H9 (cell line): ENCODE results near the gene PNPO. TPM values are rescaled to one million over a fixed set of nuclear protein-coding genes. Genes with fewer than 3 reads are reported as not detected.

Source experiments
- DNase-seq: peaks from one replicate; pipeline ENCODE4 v3.0.0-alpha.2; 2017
- H2AFZ ChIP-seq: one replicate; pipeline ENCODE4 v1.6.1; 2013; ENCODE audit warnings: mild to moderate bottlenecking, low read length, control low read depth, moderate library complexity
- H2AK5ac ChIP-seq: 2 replicates; pipeline ENCODE4 v1.6.1; 2013; ENCODE audit warnings: low read length, control low read depth, mixed read lengths; ENCODE audit not compliant: insufficient read length
- H2BK120ac ChIP-seq: one replicate; pipeline ENCODE4 v1.6.1; 2013; ENCODE audit warnings: low read depth, mild to moderate bottlenecking, low read length, control low read depth, inconsistent platforms; ENCODE audit not compliant: poor library complexity, severe bottlenecking
- H2BK12ac ChIP-seq: 2 replicates; pipeline ENCODE4 v1.6.1; 2013; ENCODE audit warnings: low read length, control low read depth, mixed read lengths, low read depth; ENCODE audit not compliant: insufficient read length
- H2BK15ac ChIP-seq: 2 replicates; pipeline ENCODE4 v1.6.1; 2013; ENCODE audit warnings: low read depth, low read length, control low read depth
- H2BK20ac ChIP-seq: one replicate; pipeline ENCODE4 v1.6.1; 2013; ENCODE audit warnings: low read depth, mild to moderate bottlenecking, low read length, control low read depth, inconsistent platforms; ENCODE audit not compliant: poor library complexity, severe bottlenecking
- H2BK5ac ChIP-seq: 2 replicates; pipeline ENCODE4 v1.6.1; 2013; ENCODE audit warnings: low read length, control low read depth, mixed read lengths; ENCODE audit not compliant: insufficient read length
- H3K14ac ChIP-seq: 2 replicates; pipeline ENCODE4 v1.6.1; 2013; ENCODE audit warnings: low read length, control low read depth; ENCODE audit not compliant: insufficient read depth
- H3K18ac ChIP-seq: 2 replicates; pipeline ENCODE4 v1.6.1; 2013; ENCODE audit warnings: low read depth, mild to moderate bottlenecking, mixed read lengths, low read length, control low read depth; ENCODE audit not compliant: insufficient read length
- H3K23ac ChIP-seq: 2 replicates; pipeline ENCODE4 v1.6.1; 2013; ENCODE audit warnings: low read length, control low read depth, mixed read lengths, low read depth; ENCODE audit not compliant: insufficient read length
- H3K23me2 ChIP-seq: 2 replicates; pipeline ENCODE4 v1.6.1; 2013; ENCODE audit warnings: low read depth, mild to moderate bottlenecking, mixed read lengths, low read length, control low read depth; ENCODE audit not compliant: insufficient read length, poor library complexity, severe bottlenecking
- H3K27ac ChIP-seq: 2 replicates; pipeline ENCODE4 v1.5.1; 2013; ENCODE audit warnings: low read length, control low read depth, mixed read lengths, low read depth; ENCODE audit not compliant: insufficient read length
- H3K27me3 ChIP-seq: 2 replicates; pipeline ENCODE4 v1.6.1; 2013; ENCODE audit warnings: low read length, control low read depth, inconsistent platforms; ENCODE audit not compliant: insufficient read depth
- H3K4ac ChIP-seq: 2 replicates; pipeline ENCODE4 v1.6.1; 2013; ENCODE audit warnings: low read depth, mild to moderate bottlenecking, control low read depth, inconsistent platforms, low read length, moderate library complexity
- H3K4me1 ChIP-seq: 2 replicates; pipeline ENCODE4 v1.6.1; 2013; ENCODE audit warnings: low read length, control low read depth, inconsistent platforms; ENCODE audit not compliant: insufficient read depth
- H3K4me2 ChIP-seq: 2 replicates; pipeline ENCODE4 v1.6.1; 2013; ENCODE audit warnings: low read length, control low read depth, mixed read lengths; ENCODE audit not compliant: insufficient read length, insufficient read depth
- H3K56ac ChIP-seq: 2 replicates; pipeline ENCODE4 v1.6.1; 2013; ENCODE audit warnings: low read depth, mild to moderate bottlenecking, mixed read lengths, low read length, control low read depth; ENCODE audit not compliant: insufficient read length
- H3K79me1 ChIP-seq: 2 replicates; pipeline ENCODE4 v1.6.1; 2013; ENCODE audit warnings: low read depth, mild to moderate bottlenecking, moderate library complexity, low read length, control low read depth, inconsistent platforms; ENCODE audit not compliant: insufficient read depth, poor library complexity, severe bottlenecking
- H3K79me2 ChIP-seq: 2 replicates; pipeline ENCODE4 v1.6.1; 2013; ENCODE audit warnings: low read length, control low read depth, inconsistent platforms; ENCODE audit not compliant: insufficient read depth
- H3K9ac ChIP-seq: 2 replicates; pipeline ENCODE4 v1.6.1; 2013; ENCODE audit warnings: low read length, control low read depth, mixed read lengths; ENCODE audit not compliant: insufficient read length; ENCODE audit errors: extremely low read depth
- H3K9me3 ChIP-seq: one replicate; pipeline ENCODE4 v1.6.1; 2013; ENCODE audit warnings: low read depth, low read length, inconsistent platforms; ENCODE audit not compliant: control insufficient read depth
- H3T11ph ChIP-seq: one replicate; pipeline ENCODE4 v1.6.1; 2013; ENCODE audit warnings: mild to moderate bottlenecking, low read length, control low read depth, inconsistent platforms
- H4K20me1 ChIP-seq: one replicate; pipeline ENCODE4 v1.6.1; 2013; ENCODE audit not compliant: control insufficient read depth, insufficient read length, insufficient read depth
- H4K5ac ChIP-seq: 2 replicates; pipeline ENCODE4 v1.6.1; 2013; ENCODE audit warnings: low read depth, mild to moderate bottlenecking, mixed read lengths, low read length, control low read depth; ENCODE audit not compliant: insufficient read length
- H4K8ac ChIP-seq: replicated peaks from 2 replicates; pipeline ENCODE4 v1.6.1; 2013; ENCODE audit warnings: low read length, control low read depth, mixed read lengths, low read depth; ENCODE audit not compliant: insufficient read length
- H4K91ac ChIP-seq: 2 replicates; pipeline ENCODE4 v1.6.1; 2013; ENCODE audit warnings: low read depth, mild to moderate bottlenecking, moderate library complexity, mixed read lengths, low read length, control low read depth; ENCODE audit not compliant: insufficient read length
- H3K27ac Mint-ChIP-seq, 3 experiments: 2 replicates in 2 of 3; 3 replicates in 1 of 3; pipeline ENCODE4 v1.8.0; 2020 to 2021; ENCODE audit warnings: mixed read lengths in 3 of 3, mild to moderate bottlenecking in 1 of 3, moderate library complexity in 1 of 3
- H3K27me3 Mint-ChIP-seq: 2 replicates; pipeline ENCODE4 v1.8.0; 2021; ENCODE audit warnings: low read depth, mild to moderate bottlenecking, moderate library complexity, mixed read lengths
- H3K36me3 Mint-ChIP-seq, 3 experiments: 2 replicates in 2 of 3; 3 replicates in 1 of 3; pipeline ENCODE4 v1.8.0; 2020 to 2021; ENCODE audit warnings: low read depth in 3 of 3, mixed read lengths in 3 of 3; ENCODE audit not compliant: insufficient read depth in 1 of 3
- H3K4me1 Mint-ChIP-seq, 2 experiments: 2 replicates each; pipeline ENCODE4 v1.8.0; 2020; ENCODE audit warnings: mixed read lengths in 2 of 2
- H3K4me3 Mint-ChIP-seq, 2 experiments: 2 replicates in 1 of 2; 3 replicates in 1 of 2; pipeline ENCODE4 v1.8.0; 2020 to 2021; ENCODE audit warnings: mild to moderate bottlenecking in 2 of 2, mixed read lengths in 2 of 2, moderate library complexity in 1 of 2
- H3K9me3 Mint-ChIP-seq, 2 experiments: 2 replicates in 1 of 2; 3 replicates in 1 of 2; pipeline ENCODE4 v1.8.0; 2020; ENCODE audit warnings: mild to moderate bottlenecking in 2 of 2, mixed read lengths in 2 of 2, moderate library complexity in 1 of 2
- WGBS: extraction: QIAGEN DNeasy Blood & Tissue Kit; methylation state at CpG from one replicate; pipeline ENCODE4 v1.1.7; 2013; ENCODE audit warnings: missing lambda C conversion rate, low lambda C conversion rate, mixed read lengths; ENCODE audit not compliant: insufficient read length; ENCODE audit errors: extremely low coverage; 5-methylcytosine and 5-hydroxymethylcytosine counted together
- total RNA-seq: library from RNA; stranded (reverse); gene quantifications from 2 replicates; pipeline ENCODE4 v1.2.1, GENCODE V29; 2021
- TF ChIP-seq, protein P1 (sequence below): fragments of 200-600 bp; sonication (generic); conservative IDR thresholded peaks from 3 replicates; pipeline ENCODE4 v1.8.0; 2021; ENCODE audit warnings: antibody characterized with exemption, mild to moderate bottlenecking

The PNPO gene
- total RNA-seq, 1 experiment from 2014 or later: 6.7 TPM

DNA sequence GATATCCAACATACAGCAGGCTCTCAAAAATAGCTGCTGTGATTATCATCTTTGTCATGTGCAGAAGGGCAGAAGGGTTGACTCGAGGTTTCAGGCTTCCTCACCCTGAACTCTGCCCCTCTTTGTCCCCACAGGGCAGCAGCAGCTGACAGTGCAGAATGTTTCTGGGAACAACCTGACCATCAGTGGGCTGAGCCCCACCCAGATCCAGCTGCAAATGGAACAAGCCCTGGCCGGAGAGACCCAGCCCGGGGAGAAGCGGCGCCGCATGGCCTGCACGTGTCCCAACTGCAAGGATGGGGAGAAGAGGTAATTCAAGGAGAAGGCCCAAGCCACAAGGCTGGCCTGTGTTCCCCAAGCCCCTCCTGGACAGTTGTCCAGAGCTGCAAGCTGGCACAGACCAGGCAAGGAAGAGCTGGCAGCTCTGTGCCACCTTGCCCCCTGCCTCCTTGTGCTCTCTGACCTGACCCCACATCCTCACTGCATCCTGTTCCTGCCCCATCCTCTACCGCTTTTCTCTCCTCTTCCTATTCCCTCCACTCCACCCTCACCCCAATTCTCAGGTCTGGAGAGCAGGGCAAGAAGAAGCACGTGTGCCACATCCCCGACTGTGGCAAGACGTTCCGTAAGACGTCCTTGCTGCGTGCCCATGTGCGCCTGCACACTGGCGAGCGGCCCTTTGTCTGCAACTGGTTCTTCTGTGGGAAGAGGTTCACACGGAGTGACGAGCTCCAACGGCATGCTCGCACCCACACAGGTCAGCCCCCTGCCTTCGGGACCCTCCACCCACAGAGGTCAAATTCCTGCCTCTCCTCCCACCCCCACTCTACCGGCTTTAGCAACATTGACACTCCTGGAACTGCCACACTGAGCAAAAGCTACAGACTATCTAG, 16.3 kb upstream of the PNPO start:
- Histone ChIP-seq H3K4me2 (no peak overlapping the region), H3K27me3 (no peaks in the 10 kb centered on the region), H3K14ac (no peak overlapping the region), H3K27ac (no peak overlapping the region), H4K20me1 (no peaks in the 10 kb centered on the region), H2BK5ac (no peak overlapping the region), H3K56ac (no peak overlapping the region), H2AK5ac (no peak overlapping the region), H2BK12ac (no peak overlapping the region), H3K79me2 (no peaks in the 10 kb centered on the region), H2AFZ (no peak overlapping the region), H3T11ph (no peak overlapping the region), H2BK20ac (no peak overlapping the region), H3K79me1 (no peaks in the 10 kb centered on the region), H3K4ac (no peak overlapping the region), H3K18ac (no peak overlapping the region), H3K23ac (no peak overlapping the region), H4K91ac (no peak overlapping the region), H3K9ac (no peak overlapping the region), H3K23me2 (no peaks in the 10 kb centered on the region), H4K8ac (no peak overlapping the region), H3K9me3 (no peaks in the 10 kb centered on the region), H2BK15ac (no peak overlapping the region), H4K5ac (no peak overlapping the region), H2BK120ac (no peak overlapping the region), H3K4me1 (no peaks in the 10 kb centered on the region)
- Mint-ChIP-seq H3K36me3 (peaks cover 13 to 53% (median 45%) of the 10 kb centered on the region in 3 experiments), H3K4me1 (no peaks in the 10 kb centered on the region), H3K4me3 (no peak overlapping the region), H3K9me3 (no peaks in the 10 kb centered on the region), H3K27ac (no peak overlapping the region), H3K27me3 (no peaks in the 10 kb centered on the region)
- no CpG with 5 or more reads among the region's 23 CpGs for whole genome bisulfite sequencing
- TF ChIP-seq, protein P1, sequence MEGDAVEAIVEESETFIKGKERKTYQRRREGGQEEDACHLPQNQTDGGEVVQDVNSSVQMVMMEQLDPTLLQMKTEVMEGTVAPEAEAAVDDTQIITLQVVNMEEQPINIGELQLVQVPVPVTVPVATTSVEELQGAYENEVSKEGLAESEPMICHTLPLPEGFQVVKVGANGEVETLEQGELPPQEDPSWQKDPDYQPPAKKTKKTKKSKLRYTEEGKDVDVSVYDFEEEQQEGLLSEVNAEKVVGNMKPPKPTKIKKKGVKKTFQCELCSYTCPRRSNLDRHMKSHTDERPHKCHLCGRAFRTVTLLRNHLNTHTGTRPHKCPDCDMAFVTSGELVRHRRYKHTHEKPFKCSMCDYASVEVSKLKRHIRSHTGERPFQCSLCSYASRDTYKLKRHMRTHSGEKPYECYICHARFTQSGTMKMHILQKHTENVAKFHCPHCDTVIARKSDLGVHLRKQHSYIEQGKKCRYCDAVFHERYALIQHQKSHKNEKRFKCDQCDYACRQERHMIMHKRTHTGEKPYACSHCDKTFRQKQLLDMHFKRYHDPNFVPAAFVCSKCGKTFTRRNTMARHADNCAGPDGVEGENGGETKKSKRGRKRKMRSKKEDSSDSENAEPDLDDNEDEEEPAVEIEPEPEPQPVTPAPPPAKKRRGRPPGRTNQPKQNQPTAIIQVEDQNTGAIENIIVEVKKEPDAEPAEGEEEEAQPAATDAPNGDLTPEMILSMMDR: no peak
- no peak for DNase-seq
